GM21528 (cell line): ENCODE measurements around the gene SRC.

Experiments used
- ATAC-seq: cut with Tn5 transposase; IDR thresholded peaks from one replicate; pipeline ENCODE4 v1.9.1; 2021; ENCODE audit warnings: mild to moderate bottlenecking, moderate library complexity; ENCODE audit not compliant: unreplicated experiment, low FRiP score

Gene SRC

DNA sequence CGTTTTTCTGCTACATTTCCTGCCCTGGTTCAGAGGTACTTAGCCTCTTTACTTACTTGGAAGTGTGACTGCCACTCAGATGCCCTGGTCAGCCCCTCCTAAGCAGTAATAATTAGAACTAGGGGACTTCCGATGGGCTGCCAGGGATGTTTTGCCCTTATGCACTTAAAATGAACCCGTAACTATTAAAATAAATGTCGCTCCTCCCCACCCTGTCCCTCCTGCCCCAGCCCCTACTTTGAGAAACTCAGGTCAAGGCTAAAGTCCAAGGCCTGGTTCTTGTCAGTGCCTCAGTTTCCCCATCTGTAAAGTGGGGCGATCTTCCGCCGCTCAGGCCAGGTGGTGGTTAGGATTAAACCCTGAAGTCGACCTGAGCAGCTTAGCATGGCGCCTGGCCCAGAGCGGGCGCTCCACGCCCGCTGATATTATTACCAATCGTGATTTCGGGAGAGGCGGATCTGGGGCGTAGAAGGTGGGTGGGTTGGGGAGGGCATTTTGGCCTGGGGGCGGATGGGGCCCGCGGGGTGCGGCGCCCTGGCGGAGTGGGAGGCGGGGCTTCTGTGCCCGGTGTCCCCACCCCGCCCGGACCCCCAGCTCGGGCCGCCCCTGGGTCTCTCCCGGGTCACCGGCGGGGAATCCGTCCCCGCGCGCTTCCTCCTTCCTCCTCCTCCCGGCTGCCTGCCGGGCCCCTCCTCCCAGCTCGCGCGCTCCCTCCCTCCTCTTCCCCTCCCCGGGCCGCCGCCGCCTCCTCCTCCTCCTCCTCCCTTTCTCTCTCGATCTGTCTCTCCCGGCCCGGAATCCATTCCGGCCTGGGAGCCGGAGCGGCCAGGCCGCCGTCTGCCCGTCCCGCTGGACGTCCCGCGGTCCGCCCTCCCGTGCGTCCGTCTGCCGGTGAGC, at the start of gene SRC:
SRC (plus strand) TSS at position 802 of the 897 bp plus-strand sequence. CDS start 38,014 bp downstream, outside the sequence.
- ATAC-seq = no peak

DNA sequence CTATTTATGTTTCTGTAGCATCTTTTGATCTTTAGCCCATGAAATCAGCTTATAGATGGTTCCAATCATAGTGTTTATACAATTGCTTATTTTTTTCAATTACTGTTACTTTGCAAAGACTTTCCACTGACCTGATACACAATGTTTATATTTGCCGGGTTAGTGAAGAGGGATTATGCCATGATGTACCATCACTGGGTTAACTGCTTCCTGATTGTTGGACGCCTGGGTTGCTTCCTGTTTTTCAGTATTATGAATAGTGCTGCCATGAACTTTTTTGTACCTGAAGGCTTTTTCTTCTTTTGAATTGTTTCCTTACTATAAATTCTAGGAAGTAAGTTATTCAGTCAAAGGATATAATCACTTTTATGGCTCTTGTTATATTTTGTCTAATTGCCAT, 49.6 kb upstream of the SRC start:
- no peak for ATAC-seq

DNA sequence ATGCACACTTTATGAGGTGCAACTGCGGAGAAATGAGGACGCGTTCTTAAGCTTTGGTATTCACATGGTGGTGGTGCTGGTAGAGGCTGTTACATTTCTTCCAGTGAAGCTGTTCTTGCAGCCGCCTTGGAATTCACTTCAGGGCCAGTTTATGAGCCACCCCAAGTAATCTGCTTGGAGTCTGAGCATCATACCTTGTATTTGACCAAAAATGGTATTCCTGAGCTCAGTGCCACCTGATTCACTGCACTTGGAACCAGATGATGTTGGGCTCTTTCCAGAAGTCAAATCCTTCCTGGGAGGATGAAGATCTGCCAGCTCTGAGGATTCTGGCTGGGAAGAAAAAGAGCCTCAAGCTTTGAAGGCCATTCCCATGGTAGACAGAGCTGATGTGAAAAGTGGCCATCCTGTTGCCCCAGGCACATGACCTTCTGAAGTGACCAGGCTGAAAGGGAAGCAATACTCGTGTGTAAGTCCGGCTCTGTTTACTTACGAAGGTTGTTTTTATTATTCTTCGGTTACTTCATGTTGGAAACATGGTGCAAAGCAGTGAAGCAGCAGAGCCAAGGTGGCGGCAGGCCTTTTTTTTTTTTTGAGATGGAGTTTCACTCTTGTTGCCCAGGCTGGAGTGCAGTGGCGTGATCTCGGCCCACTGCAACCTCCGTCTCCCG, 48.7 kb upstream of the SRC start:
- no peak for ATAC-seq

DNA sequence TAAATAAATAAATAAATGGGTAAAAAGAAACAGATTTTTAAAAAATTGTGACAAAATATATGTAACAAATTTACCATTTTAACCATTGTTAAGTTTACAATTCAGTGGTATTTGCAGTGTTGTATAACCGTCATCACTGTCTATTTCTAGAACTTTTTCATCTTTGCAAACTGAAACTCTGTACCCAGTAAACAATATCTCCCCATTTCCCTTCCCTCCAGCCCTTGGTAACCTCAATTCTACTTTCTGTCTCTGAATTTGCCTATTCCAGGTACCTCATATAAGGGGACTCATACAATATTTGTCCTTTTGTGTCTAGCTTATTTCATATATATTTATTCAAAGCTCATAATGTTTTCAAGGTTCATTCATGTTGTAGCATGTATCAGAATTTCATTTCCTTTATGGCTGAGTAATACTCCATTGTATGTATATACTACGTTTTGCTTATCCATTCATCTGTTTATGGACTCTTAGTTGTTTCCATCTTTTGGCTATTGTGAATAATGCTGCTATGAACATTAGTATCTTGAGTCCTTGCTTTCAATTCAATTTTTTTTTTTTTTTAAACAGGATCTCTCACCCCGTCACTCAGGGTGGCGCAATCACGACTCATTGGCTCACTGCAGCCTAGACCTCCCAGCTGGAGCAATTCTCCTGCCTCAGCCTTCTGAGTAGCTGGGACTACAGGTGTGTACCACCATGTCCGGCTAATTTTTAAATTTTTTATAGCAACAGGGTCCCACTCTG, 47.6 kb upstream of the SRC start:
- no peak for ATAC-seq

- ATAC-seq = no peak
Observed at GRCh38 chr20:37299718-37300528, 46.0 kb upstream of the SRC start.

DNA sequence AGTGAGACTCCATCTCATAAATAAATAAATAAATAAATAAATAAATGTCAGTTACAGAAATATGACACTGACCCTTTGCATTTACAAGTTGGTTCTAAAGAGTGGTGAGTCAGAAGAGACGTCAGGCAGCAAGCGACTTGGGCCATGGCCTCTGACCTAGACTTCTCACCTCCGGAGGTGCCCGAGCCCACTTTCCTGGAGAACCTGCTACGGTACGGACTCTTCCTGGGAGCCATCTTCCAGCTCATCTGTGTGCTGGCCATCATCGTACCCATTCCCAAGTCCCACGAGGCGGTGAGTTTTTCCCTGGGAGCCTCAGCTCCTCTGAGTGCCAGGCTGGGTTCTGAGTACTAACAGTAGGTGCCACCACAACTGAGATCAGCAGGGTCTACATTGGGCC, 44.8 kb upstream of the SRC start:
- ATAC-seq = no peak

- no peak for ATAC-seq
Observed at GRCh38 chr20:37301558-37301957, 44.4 kb upstream of the SRC start.

DNA sequence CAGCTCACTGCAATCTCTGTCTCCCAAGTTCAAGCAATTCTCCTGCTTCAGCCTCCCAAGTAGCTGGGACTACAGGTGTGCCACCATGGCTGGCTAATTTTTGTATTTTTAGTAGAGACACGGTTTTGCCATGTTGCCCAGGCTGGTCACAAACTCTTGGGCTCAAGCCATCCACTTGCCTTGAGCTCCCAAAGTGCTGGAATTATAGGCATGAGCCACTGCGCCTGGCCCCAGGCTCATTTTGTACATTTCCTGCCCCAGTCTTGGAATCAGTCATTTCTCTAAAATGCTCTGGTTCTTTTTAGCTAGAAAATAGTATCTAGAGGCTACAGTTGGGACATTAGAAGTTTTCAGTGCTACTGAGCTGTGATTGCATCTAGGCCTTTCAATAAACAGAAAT, 43.0 kb upstream of the SRC start:
- no peak for ATAC-seq

DNA sequence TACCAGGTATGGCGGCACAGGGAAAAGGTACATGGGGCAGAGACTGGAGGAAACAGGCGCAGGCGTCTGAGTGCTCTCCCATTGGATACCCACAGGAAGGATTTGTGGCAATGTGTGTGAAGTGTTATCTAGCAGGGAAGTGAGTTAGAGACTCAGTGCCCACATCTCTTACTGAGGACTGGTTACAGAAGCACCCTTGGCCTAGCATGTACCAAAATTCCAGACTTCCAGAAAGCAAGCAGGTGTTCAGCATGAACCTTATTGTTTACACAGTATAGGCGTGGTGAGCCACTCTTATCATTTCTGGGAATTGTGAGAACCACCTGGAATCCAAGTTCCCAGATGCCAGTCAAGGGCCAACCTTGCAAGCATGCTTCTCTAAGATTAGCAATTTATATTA, 42.3 kb upstream of the SRC start:
- no peak for ATAC-seq

GRCh38 chr20:37305079-37305478, 40.9 kb upstream of the SRC start:
- ATAC-seq = no peak

DNA sequence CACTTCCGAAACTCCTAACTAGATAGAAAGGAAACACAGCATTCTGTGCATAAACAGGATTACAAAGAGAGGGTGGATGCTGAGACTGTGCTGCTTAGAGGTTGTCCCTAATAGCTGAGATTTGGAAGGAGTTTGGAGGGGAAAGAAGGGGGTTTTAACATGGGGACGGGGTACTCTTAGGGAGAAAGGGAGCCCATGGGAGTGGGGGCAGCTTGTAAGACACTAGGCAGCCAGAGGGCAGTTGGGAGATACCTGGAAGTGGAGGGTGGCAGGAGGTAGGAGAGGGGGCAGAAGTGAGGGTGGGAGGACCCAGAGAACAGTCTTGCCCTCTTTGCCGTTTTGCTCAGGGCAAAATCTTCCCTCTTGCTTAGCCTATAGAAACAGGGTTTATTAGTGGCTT, 40.1 kb upstream of the SRC start:
- no peak for ATAC-seq

- peak; percentile 77 for ATAC-seq
Observed at GRCh38 chr20:37308086-37309050, 37.6 kb upstream of the SRC start.

- ATAC-seq = no peak
Observed at GRCh38 chr20:37309290-37309689, 36.6 kb upstream of the SRC start.

DNA sequence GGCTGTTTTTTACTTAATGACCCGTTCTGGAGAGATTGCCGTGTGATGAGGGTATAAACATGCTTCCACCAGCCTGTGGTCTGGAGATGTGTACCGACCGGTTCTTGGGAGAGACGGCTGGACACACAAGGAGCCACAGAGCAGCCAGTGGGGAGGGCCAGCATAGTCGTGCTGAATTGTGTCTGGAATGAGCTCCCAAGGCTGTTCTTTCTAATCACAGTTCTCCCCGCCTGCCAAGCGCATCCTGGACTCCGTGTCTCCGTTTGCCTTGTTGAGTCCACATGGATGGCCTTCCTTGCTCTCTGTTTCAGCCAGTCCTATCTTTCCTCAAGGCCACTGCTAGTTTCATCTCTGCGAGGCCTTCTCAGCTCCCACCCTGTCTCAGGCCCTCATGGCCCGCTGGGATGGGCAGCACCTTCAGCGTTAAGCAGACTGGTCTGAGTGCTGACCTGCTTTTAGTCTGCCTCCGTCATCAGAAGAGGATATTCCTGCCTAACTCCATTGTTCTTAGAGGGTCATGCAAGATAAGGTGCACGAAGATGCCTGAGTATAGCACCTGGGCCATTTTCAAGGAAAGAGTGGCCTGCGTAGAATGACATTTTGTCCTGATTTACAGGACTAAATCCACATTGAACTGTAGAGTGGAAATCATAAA, 35.9 kb upstream of the SRC start:
- ATAC-seq = no peak

DNA sequence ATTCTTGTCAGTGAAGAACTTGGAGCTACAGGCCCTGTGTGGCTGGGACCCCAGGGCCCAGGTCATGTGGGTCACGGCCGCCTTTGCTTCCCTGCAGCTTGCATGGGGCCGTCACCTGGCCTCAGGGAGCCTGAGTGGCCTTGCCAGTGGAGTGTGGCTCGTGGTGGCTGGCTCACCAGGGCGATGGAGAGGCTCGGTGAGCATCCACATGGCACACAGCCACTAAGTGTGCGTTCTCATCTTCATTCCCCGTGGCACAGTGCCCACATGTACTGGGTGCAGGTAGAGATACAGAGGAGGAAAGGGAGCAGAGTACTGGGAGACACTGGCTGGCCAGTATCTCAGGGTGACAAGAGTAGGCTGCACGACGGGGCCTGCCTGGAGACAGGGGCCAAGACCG, 35.0 kb upstream of the SRC start:
- no peak for ATAC-seq

- no peak for ATAC-seq
Observed at GRCh38 chr20:37311710-37312355, 34.1 kb upstream of the SRC start.

GRCh38 chr20:37313546-37314091, 32.3 kb upstream of the SRC start:
- ATAC-seq = no peak

DNA sequence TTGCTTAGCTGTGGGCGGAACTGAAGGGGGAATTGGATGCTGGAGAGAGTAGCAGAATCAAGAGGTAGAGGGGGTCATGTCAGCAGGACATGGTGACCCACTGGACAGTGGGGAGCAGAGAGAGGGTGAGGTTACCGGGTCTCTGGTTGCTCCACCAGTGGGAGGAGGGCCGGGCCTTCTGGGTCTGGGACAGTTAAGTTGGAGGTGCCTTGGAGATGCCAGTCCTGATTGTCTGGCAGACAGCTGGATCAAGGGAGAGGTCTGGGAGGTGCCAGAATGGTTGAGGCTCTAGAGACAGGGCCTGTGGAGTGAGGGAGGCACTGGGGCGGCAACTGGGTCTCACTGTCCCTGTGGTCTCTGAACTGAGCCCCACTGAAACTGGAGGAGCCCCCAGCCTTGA, 31.8 kb upstream of the SRC start:
- ATAC-seq = no peak
